ENCODE results near the gene USP34.
"Not testable (repeated sequence)": the region's sequence is repeated elsewhere in the genome, so short reads cannot be mapped to it uniquely, and the experiment has no call there.

The USP34 gene

DNA sequence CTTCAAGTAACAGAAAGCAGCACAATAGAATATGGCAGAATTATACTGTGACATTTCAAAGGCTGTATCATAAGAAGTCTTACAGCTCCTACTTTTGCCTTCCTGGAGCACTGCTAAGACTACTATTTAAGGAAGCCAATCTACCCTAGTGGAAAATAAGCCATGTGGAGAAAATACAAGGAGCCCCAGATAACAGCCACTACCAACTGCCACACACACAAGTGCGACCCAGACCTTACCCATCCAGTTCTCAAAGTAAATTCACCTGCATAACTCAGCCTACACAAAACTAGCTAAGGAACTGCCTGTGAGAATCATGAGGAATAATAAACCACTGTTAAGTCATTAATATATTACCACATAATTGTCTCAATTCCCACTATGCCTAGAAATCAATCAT is 66.4 kb downstream of the USP34 start:
- H3K4me3 ChIP-seq (ENCODE audit: low read depth, low read length), result no peak overlapping the region
- H3K36me3 ChIP-seq, result peaks cover 28% of the 10 kb centered on the region
- no peak for DNase-seq
- no peaks in the 10 kb centered on the region for H3K27me3 ChIP-seq (ENCODE audit: insufficient read depth, low read depth, severe bottlenecking)
- no peaks in the 10 kb centered on the region for H3K9me3 ChIP-seq (ENCODE audit: severe bottlenecking)
- TF ChIP-seq, protein P1, sequence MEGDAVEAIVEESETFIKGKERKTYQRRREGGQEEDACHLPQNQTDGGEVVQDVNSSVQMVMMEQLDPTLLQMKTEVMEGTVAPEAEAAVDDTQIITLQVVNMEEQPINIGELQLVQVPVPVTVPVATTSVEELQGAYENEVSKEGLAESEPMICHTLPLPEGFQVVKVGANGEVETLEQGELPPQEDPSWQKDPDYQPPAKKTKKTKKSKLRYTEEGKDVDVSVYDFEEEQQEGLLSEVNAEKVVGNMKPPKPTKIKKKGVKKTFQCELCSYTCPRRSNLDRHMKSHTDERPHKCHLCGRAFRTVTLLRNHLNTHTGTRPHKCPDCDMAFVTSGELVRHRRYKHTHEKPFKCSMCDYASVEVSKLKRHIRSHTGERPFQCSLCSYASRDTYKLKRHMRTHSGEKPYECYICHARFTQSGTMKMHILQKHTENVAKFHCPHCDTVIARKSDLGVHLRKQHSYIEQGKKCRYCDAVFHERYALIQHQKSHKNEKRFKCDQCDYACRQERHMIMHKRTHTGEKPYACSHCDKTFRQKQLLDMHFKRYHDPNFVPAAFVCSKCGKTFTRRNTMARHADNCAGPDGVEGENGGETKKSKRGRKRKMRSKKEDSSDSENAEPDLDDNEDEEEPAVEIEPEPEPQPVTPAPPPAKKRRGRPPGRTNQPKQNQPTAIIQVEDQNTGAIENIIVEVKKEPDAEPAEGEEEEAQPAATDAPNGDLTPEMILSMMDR (IDR thresholded peaks at IDR 0.05; ENCODE audit: low read depth, low read length), result no peak
- H3K27ac ChIP-seq, result no peak overlapping the region

DNA sequence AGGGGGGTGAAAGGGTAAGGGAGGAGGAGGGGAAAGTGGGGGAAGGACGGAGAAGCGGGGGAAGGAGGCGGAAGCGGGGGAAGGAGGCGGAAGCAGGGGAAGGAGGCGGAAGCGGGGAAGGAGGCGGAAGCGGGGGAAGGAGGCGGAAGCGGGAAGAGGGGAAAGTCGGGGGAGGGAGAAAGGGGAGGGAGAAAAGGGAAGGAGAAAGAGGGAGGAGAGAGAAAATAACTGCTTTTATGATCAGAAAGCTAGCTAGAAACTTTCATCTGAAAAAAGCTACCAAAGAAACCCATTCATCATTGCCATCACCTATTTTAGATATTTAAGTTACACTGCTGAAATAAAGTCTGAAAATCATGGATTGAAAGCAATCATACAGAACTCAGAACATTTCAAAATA is 72.5 kb downstream of the USP34 start:
- no peaks in the 10 kb centered on the region for H3K9me3 ChIP-seq (ENCODE audit: severe bottlenecking)
- H3K36me3 ChIP-seq, result peaks cover 17% of the 10 kb centered on the region
- TF ChIP-seq, protein P1 (IDR thresholded peaks at IDR 0.05; ENCODE audit: low read depth, low read length), result no peak
- H3K27ac ChIP-seq, result no peak overlapping the region
- H3K27me3 ChIP-seq (ENCODE audit: insufficient read depth, low read depth, severe bottlenecking), result no peaks in the 10 kb centered on the region
- no peak for DNase-seq
- H3K4me3 ChIP-seq (ENCODE audit: low read depth, low read length), result no peak overlapping the region

DNA sequence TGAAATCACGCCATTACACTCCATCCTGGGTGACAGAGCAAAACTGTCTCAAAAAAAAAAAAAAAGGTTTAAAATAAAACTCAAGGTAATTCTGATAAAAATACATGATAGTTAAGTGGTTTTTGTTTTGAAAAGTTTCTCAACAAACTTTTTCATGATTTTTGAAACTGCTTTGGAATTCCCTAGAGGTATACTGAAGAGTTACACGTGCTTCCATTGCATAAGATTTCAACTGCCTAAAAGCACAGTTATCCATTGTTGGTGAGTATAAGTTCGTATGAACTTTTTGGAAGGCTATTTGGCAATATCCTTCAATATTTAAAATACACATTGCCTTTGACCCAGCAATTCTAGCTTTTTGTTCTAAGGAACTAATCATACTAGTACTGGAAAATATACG is 74.9 kb downstream of the USP34 start:
- TF ChIP-seq, protein P1 (IDR thresholded peaks at IDR 0.05; ENCODE audit: low read depth, low read length), result no peak

DNA sequence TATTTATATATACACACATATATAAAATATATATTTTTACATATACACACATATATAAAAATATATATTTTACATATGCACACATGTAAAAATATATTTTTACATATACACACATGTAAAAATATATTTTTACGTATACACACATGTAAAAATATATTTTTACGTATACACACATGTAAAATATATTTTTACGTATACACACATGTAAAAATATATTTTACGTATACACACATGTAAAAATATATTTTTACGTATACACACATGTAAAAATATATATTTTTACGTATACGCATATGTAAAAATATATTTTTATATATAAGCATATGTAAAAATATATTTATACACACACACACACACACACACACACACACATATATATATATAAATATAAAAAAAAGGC is 83.3 kb downstream of the USP34 start:
- not testable (repeated sequence) for H3K27me3 ChIP-seq (ENCODE audit: insufficient read depth, low read depth, severe bottlenecking); DNase-seq; H3K9me3 ChIP-seq (ENCODE audit: severe bottlenecking); H3K4me3 ChIP-seq (ENCODE audit: low read depth, low read length); H3K27ac ChIP-seq
- peaks cover 19% of the 10 kb centered on the region for H3K36me3 ChIP-seq

More for the DNA sequence above, 74.9 kb downstream of the USP34 start:
- no peak overlapping the region for H3K4me3 ChIP-seq (ENCODE audit: low read depth, low read length)
- H3K27ac ChIP-seq, result no peak overlapping the region
- no peaks in the 10 kb centered on the region for H3K9me3 ChIP-seq (ENCODE audit: severe bottlenecking)
- H3K27me3 ChIP-seq (ENCODE audit: insufficient read depth, low read depth, severe bottlenecking), result no peaks in the 10 kb centered on the region
- peaks cover 18% of the 10 kb centered on the region for H3K36me3 ChIP-seq
- no peak for DNase-seq

DNA sequence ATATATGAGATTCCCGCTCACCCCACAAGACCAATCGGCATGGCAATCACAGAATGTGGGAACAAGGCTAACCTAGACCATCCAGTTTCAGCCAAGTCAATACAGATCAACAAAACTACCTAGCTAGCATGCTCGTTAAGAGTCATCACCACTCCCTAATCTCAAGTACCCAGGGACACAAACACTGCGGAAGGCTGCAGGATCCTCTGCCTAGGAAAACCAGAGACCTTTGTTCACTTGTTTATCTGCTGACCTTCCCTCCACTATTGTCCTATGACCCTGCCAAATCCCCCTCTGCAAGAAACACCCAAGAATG is 90.0 kb downstream of the USP34 start:
- not testable (repeated sequence) for H3K27me3 ChIP-seq (ENCODE audit: insufficient read depth, low read depth, severe bottlenecking); H3K4me3 ChIP-seq (ENCODE audit: low read depth, low read length); H3K9me3 ChIP-seq (ENCODE audit: severe bottlenecking); DNase-seq; H3K27ac ChIP-seq
- H3K36me3 ChIP-seq, result peaks cover 67% of the 10 kb centered on the region

DNA sequence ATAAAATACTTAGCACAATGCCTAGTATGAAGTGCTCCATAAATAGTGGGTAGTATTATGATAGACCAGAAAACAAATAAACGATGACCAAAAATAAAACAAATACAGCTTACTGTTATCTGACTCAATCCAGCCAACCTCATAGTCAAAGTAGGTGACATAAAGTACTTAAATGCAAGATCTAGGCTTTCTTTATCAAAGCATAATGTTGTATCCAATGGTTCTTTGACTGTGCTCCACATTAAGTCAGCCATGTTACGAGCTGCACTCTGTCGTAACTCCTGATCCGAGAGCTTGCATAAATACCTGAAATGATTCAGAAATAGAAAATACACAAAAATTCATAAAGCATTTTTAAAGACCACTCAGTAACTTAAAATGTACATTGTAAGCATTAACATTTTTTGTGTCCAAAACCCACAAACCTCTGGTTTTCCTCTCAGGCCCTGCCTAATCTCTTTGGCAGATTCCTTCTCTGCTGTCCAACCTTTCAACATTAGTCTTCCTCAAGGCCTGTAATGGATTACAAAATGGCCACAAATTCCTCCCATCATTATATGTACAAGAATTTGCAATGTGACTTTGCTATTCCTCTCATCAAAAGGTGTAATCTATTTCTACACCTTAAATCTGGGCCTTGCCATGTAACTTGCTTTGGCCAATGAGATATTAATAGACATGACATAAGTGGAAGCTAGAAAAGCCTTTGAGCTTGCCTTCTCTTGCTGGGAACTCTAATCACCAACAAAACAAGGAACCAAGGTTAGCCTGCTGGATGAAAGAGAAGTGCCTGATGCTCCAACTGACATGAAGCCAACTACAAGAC is 90.6 kb downstream of the USP34 start:
- no peak for DNase-seq
- Histone ChIP-seq H3K9me3 (ENCODE audit: severe bottlenecking) (no peaks in the 10 kb centered on the region), H3K27me3 (ENCODE audit: insufficient read depth, low read depth, severe bottlenecking) (no peaks in the 10 kb centered on the region), H3K36me3 (peaks cover 71% of the 10 kb centered on the region), H3K27ac (no peak overlapping the region), H3K4me3 (ENCODE audit: low read depth, low read length) (no peak overlapping the region)
- TF ChIP-seq, protein P1 (IDR thresholded peaks at IDR 0.05; ENCODE audit: low read depth, low read length), result no peak

DNA sequence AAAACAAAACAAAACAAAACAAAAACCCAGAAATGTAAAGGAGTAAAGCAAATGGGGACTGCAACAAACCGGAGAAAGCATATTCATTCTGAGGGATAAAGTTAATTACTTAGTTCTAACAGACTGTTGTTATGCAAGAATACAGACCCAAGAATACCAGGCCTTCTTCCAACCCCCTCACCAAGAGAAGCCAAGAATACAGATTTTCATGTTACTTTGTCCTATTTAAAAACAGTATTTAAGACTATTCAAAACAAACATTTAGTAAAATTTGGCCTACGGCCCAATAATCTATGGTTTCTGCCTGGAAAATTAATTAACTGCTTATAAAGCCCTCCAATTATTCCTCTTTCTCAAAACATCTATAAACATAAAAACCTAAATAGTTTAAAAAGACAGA is 91.4 kb downstream of the USP34 start:
- H3K36me3 ChIP-seq, result peaks cover 78% of the 10 kb centered on the region
- DNase-seq, result no peak
- TF ChIP-seq, protein P1 (IDR thresholded peaks at IDR 0.05; ENCODE audit: low read depth, low read length), result no peak
- no peaks in the 10 kb centered on the region for H3K9me3 ChIP-seq (ENCODE audit: severe bottlenecking)
- H3K27ac ChIP-seq, result no peak overlapping the region
- H3K27me3 ChIP-seq (ENCODE audit: insufficient read depth, low read depth, severe bottlenecking), result no peaks in the 10 kb centered on the region
- no peak overlapping the region for H3K4me3 ChIP-seq (ENCODE audit: low read depth, low read length)
